HG03565 (cell line): Measurements from ENCODE around the gene FAM78A.
"Not testable (repeated sequence)": the region's sequence is repeated elsewhere in the genome, so short reads cannot be mapped to it uniquely, and the experiment has no call there.

Source experiments
- ATAC-seq: cut with Tn5 transposase; IDR thresholded peaks from one replicate; pipeline ENCODE4 v1.9.1; 2021; ENCODE audit warnings: mild to moderate bottlenecking, moderate library complexity; ENCODE audit not compliant: unreplicated experiment

FAM78A gene

DNA sequence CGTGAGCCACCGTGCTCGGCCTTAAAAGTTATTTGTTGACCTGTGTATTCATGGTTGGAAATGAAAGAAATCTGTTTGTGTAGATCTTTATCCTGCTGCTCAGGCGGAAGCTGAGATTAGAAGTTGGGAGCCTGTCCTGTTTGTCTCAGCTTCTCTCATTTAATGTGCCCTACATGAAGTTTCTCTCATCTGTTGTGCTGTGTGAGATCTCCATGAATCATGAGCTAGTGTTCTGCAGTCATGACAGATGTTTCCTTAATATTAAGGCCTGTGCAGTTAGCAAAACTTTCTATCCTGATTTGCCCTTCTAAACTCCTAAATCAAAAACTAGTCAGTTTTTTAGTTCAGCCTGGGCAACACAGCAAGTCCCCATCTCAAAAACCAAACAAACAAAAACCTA lies 59.5 kb downstream of the FAM78A start:
- ATAC-seq, result no peak

GRCh38 chr9:131214876-131215275 lies 61.4 kb downstream of the FAM78A start:
- no peak for ATAC-seq

- ATAC-seq, result no peak
Measured at GRCh38 chr9:131214286-131214856, 61.9 kb downstream of the FAM78A start.

- ATAC-seq, result not testable (repeated sequence)
Measured at GRCh38 chr9:131211920-131212319, 64.4 kb downstream of the FAM78A start.
